Measurements from ENCODE around the gene RNF220.

RNF220 gene

GRCh38 chr1:44511363-44511762, 106.3 kb downstream of the RNF220 start:
- H3K27ac ChIP-seq (ENCODE audit: low read length), result no peak overlapping the region

DNA sequence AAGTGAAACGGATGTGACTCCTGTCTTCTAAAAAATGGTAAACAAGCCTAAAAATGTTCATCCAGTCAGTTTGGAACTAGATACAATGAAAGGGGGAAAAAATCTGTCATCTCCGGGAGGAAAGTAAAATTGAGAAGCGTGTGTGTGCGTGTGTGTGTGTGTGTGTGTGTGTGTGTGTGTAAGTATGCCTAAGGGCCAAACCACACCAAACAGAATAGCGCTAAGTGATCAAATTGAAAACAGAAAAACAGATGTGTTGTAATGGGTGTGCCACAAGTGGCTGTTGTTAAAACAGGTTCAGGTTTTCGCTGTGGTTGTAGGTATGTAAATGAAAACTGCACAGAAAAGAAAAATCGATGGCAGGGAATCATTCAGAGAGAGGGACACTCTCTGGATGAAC, 106.7 kb downstream of the RNF220 start:
- no peaks in the 10 kb centered on the region for H3K36me3 ChIP-seq (ENCODE audit: control insufficient read depth in 2 of 2, insufficient read depth in 2 of 2, low read length in 2 of 2)
- H3K27me3 ChIP-seq (ENCODE audit: control insufficient read depth in 1 of 2, insufficient read depth in 2 of 2, low read length in 2 of 2), result peaks cover 3 to 8% of the 10 kb centered on the region in 2 donors
- H3K4me1 ChIP-seq (ENCODE audit: control insufficient read depth, insufficient read depth, low read length), result no peaks in the 10 kb centered on the region
- H3K9me3 ChIP-seq (ENCODE audit: control insufficient read depth in 2 of 2, low read length in 2 of 2), result no peaks in the 10 kb centered on the region
- no peak overlapping the region for H3K27ac ChIP-seq (ENCODE audit: low read length)
- H3K4me3 ChIP-seq (ENCODE audit: low read length in 2 of 2), result no peak overlapping the region
- no peak overlapping the region for H3K9ac ChIP-seq (ENCODE audit: low read length in 2 of 2)

More at GRCh38 chr1:44511363-44511762, 106.3 kb downstream of the RNF220 start:
- H3K9me3 ChIP-seq (ENCODE audit: control insufficient read depth in 2 of 2, low read length in 2 of 2), result no peaks in the 10 kb centered on the region
- no peaks in the 10 kb centered on the region for H3K36me3 ChIP-seq (ENCODE audit: control insufficient read depth in 2 of 2, insufficient read depth in 2 of 2, low read length in 2 of 2)
- H3K9ac ChIP-seq (ENCODE audit: low read length in 2 of 2), result no peak overlapping the region
- no peaks in the 10 kb centered on the region for H3K4me1 ChIP-seq (ENCODE audit: control insufficient read depth, insufficient read depth, low read length)
- H3K27me3 ChIP-seq (ENCODE audit: control insufficient read depth in 1 of 2, insufficient read depth in 2 of 2, low read length in 2 of 2), result peaks cover 3 to 8% of the 10 kb centered on the region in 2 donors
- H3K4me3 ChIP-seq (ENCODE audit: low read length in 2 of 2), result no peak overlapping the region

DNA sequence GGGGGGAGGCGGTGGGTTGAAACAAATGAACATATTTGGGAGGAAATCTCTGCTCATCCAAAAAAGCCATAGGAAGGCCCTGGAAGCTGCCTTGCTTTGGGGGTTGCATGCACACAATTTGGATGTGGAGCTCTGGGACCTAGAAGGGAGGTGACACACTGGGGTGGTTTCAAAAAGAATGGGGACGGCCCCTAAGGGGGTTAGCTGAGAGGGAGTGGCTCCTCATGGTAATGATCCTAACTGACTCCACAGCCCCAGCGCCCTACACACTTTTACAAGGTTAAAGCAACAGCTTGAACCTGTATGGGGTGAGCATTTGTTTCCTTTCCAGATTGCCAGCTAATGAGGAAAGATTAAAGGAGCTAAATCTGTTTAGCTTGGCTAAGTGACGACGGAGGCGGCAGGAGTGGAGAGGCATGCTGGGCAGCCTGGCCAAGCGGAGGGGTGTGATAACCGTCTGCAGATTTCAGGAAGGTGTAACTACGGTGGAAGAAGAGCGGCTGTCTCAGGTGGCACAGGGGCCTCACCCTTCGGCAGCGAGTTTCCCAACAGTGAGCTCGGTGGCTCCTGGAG, 107.3 kb downstream of the RNF220 start:
- H3K9ac ChIP-seq (ENCODE audit: low read length in 2 of 2), result no peak overlapping the region
- H3K36me3 ChIP-seq (ENCODE audit: control insufficient read depth in 2 of 2, insufficient read depth in 2 of 2, low read length in 2 of 2), result no peaks in the 10 kb centered on the region
- no peaks in the 10 kb centered on the region for H3K4me1 ChIP-seq (ENCODE audit: control insufficient read depth, insufficient read depth, low read length)
- no peak overlapping the region for H3K4me3 ChIP-seq (ENCODE audit: low read length in 2 of 2)
- peaks cover 3 to 6% of the 10 kb centered on the region in 2 donors for H3K27me3 ChIP-seq (ENCODE audit: control insufficient read depth in 1 of 2, insufficient read depth in 2 of 2, low read length in 2 of 2)
- H3K9me3 ChIP-seq (ENCODE audit: control insufficient read depth in 2 of 2, low read length in 2 of 2), result no peaks in the 10 kb centered on the region
- H3K27ac ChIP-seq (ENCODE audit: low read length), result no peak overlapping the region

DNA sequence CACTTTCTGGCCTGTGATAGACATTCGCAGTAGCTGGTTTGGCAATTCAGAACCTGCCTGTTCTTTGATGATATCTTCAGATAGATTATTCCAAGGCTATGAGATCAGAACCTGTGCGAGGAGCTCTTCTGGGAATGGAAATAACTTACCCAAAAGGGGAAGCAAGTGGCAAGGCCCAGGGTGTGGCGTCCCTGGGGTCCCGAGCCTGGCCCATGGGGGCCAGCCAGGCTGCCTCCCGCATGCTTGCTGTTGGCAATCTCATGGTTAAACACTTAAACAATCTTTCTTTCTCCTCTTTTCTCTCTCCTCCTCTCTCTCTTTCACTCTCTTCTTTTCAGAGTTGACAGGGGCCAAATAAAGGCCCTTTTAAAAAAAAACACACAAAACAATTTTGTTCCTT, 108.1 kb downstream of the RNF220 start:
- Histone ChIP-seq H3K4me3 (ENCODE audit: low read length in 2 of 2) (no peak overlapping the region), H3K4me1 (ENCODE audit: control insufficient read depth, insufficient read depth, low read length) (no peaks in the 10 kb centered on the region), H3K27ac (ENCODE audit: low read length) (no peak overlapping the region), H3K36me3 (ENCODE audit: control insufficient read depth in 2 of 2, insufficient read depth in 2 of 2, low read length in 2 of 2) (no peaks in the 10 kb centered on the region), H3K9ac (ENCODE audit: low read length in 2 of 2) (no peak overlapping the region), H3K9me3 (ENCODE audit: control insufficient read depth in 2 of 2, low read length in 2 of 2) (no peaks in the 10 kb centered on the region), H3K27me3 (ENCODE audit: control insufficient read depth in 1 of 2, insufficient read depth in 2 of 2, low read length in 2 of 2) (peaks cover 3 to 6% of the 10 kb centered on the region in 2 donors)

GRCh38 chr1:44514673-44515072, 109.6 kb downstream of the RNF220 start:
- H3K27ac ChIP-seq (ENCODE audit: low read length), result no peak overlapping the region
- H3K27me3 ChIP-seq (ENCODE audit: control insufficient read depth in 1 of 2, insufficient read depth in 2 of 2, low read length in 2 of 2), result peaks cover 3 to 7% of the 10 kb centered on the region in 2 donors
- H3K36me3 ChIP-seq (ENCODE audit: control insufficient read depth in 2 of 2, insufficient read depth in 2 of 2, low read length in 2 of 2), result no peaks in the 10 kb centered on the region
- no peak overlapping the region for H3K4me3 ChIP-seq (ENCODE audit: low read length in 2 of 2)
- no peaks in the 10 kb centered on the region for H3K9me3 ChIP-seq (ENCODE audit: control insufficient read depth in 2 of 2, low read length in 2 of 2)
- no peaks in the 10 kb centered on the region for H3K4me1 ChIP-seq (ENCODE audit: control insufficient read depth, insufficient read depth, low read length)
- no peak overlapping the region for H3K9ac ChIP-seq (ENCODE audit: low read length in 2 of 2)

GRCh38 chr1:44515416-44515815, 110.4 kb downstream of the RNF220 start:
- peaks cover 3 to 4% of the 10 kb centered on the region in 2 donors for H3K27me3 ChIP-seq (ENCODE audit: control insufficient read depth in 1 of 2, insufficient read depth in 2 of 2, low read length in 2 of 2)
- no peak overlapping the region for H3K9ac ChIP-seq (ENCODE audit: low read length in 2 of 2)
- H3K4me1 ChIP-seq (ENCODE audit: control insufficient read depth, insufficient read depth, low read length), result no peaks in the 10 kb centered on the region
- H3K27ac ChIP-seq (ENCODE audit: low read length), result no peak overlapping the region
- H3K9me3 ChIP-seq (ENCODE audit: control insufficient read depth in 2 of 2, low read length in 2 of 2), result no peaks in the 10 kb centered on the region
- no peak overlapping the region for H3K4me3 ChIP-seq (ENCODE audit: low read length in 2 of 2)
- H3K36me3 ChIP-seq (ENCODE audit: control insufficient read depth in 2 of 2, insufficient read depth in 2 of 2, low read length in 2 of 2), result no peaks in the 10 kb centered on the region

GRCh38 chr1:44519035-44519676, 114.1 kb downstream of the RNF220 start:
- Histone ChIP-seq H3K9me3 (ENCODE audit: control insufficient read depth in 2 of 2, low read length in 2 of 2) (no peaks in the 10 kb centered on the region), H3K4me3 (ENCODE audit: low read length in 2 of 2) (no peak overlapping the region), H3K9ac (ENCODE audit: low read length in 2 of 2) (no peak overlapping the region), H3K27ac (ENCODE audit: low read length) (no peak overlapping the region), H3K4me1 (ENCODE audit: control insufficient read depth, insufficient read depth, low read length) (no peaks in the 10 kb centered on the region), H3K27me3 (ENCODE audit: control insufficient read depth in 1 of 2, insufficient read depth in 2 of 2, low read length in 2 of 2) (peaks cover 7 to 9% of the 10 kb centered on the region in 2 donors), H3K36me3 (ENCODE audit: control insufficient read depth in 2 of 2, insufficient read depth in 2 of 2, low read length in 2 of 2) (no peaks in the 10 kb centered on the region)

DNA sequence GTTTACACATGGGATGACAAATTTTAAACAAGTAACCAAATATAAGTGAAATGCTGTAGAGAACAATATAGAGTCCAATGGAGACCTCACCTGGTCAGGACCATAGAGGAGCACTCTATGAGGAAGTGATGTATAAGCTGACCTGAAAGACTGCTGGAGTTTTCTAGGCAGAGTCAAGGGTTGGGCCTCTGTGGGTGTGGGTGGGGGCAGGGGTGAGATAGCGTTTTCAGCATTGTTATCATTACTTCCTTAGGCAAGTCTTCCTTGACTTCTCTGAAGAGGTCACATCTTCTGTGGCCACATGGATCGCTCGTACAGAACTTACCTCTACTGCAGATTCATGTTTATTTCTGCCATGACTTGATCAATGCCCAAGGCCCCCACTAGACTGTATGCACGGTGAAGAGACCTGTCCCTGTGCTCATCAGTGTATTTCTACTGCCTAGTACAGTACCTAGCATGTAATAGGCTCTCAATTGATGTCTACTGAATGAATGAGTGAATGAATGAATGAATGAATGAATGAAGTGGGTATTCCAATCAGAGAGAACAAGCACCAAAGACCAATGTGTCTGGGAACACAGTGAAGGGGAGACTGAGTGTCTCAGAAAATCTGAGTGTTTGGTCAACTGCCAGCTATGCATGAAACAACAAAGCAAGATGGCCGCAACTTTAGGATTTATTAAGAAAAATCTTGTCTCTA, 116.5 kb downstream of the RNF220 start:
- Histone ChIP-seq H3K4me1 (ENCODE audit: control insufficient read depth, insufficient read depth, low read length) (no peaks in the 10 kb centered on the region), H3K4me3 (ENCODE audit: low read length in 2 of 2) (no peak overlapping the region), H3K36me3 (ENCODE audit: control insufficient read depth in 2 of 2, insufficient read depth in 2 of 2, low read length in 2 of 2) (no peaks in the 10 kb centered on the region), H3K9me3 (ENCODE audit: control insufficient read depth in 2 of 2, low read length in 2 of 2) (no peaks in the 10 kb centered on the region), H3K27me3 (ENCODE audit: control insufficient read depth in 1 of 2, insufficient read depth in 2 of 2, low read length in 2 of 2) (peaks cover 6 to 8% of the 10 kb centered on the region in 2 donors), H3K9ac (ENCODE audit: low read length in 2 of 2) (no peak overlapping the region), H3K27ac (ENCODE audit: low read length) (no peak overlapping the region)

DNA sequence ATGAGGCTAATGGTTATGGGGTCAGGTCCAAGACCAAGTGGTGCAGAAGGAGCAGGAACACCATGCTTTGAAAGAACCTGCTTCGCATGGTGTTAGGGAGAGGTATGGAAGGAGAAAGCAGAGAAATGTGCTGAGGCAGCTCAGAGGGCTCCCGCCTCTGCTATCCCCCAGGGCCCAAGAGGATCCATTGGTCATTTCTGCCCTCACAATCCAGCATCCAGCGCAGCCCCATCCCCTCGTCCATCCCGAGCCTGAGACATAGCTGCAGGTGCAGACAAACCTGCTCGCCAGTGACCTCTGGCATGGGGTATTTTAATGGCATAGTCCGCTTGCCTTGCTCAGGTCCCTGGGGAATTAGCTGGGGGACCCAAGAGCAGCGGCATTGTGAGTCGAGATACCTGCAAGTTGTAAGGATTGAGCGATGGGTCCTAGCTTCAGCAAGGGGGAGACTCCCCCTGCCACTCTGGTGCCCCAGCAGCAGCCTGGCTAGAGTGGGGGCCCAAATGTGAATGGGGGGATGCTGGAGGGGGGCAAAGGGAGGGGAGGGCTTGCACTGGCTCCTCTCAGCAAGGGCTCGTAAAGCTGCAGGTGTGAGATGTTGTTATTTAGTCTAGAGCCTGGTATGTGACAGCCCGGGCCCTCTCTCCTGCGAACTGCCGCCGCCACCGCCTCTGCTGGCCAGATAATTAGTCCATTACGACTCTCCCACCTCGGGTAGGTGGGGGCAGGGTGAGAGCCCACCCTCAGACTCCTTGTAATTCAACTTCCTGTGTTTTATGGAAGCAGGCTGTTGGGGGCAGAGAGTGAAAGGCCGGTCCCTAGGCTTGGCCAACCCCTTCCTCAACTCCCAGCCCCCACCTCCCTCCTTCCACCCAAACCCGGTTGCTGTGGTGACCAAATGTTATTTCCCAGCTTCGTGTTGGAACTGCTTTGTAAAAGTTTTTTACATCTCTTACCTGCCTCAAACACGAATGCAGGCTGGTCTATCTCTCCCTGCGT, 118.8 kb downstream of the RNF220 start:
- no peak overlapping the region for H3K27ac ChIP-seq (ENCODE audit: low read length)
- H3K4me1 ChIP-seq (ENCODE audit: control insufficient read depth, insufficient read depth, low read length), result no peaks in the 10 kb centered on the region
- no peak overlapping the region for H3K4me3 ChIP-seq (ENCODE audit: low read length in 2 of 2)
- H3K36me3 ChIP-seq (ENCODE audit: control insufficient read depth in 2 of 2, insufficient read depth in 2 of 2, low read length in 2 of 2), result no peaks in the 10 kb centered on the region
- H3K27me3 ChIP-seq (ENCODE audit: control insufficient read depth in 1 of 2, insufficient read depth in 2 of 2, low read length in 2 of 2), result peaks cover 9 to 11% of the 10 kb centered on the region in 2 donors
- no peaks in the 10 kb centered on the region for H3K9me3 ChIP-seq (ENCODE audit: control insufficient read depth in 2 of 2, low read length in 2 of 2)
- no peak overlapping the region for H3K9ac ChIP-seq (ENCODE audit: low read length in 2 of 2)

All from stomach smooth muscle (tissue), 2 donors.